ENCODE data around the gene PPP1R15B.

DNA sequence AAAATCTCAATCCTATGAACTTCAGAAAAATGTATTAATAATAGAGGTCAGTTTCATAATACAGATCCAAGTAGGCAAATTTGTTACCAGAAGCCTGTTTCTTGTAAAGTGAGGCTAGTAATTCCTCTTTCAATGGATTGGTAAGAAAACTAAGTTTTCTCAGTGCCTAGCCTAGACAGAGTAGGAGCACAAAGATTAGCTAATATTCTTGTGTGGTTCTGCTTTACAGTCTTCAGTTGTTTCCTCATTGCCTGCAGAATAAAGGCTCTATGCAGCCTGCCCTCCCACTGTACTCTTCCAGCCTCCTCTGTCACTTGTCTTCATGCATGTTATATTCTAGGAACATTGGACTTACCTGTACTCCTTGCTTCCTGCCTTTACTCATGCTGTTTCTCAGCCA lies 2.4 kb upstream of the PPP1R15B start:
- TF ChIP-seq CTCF (IDR thresholded peaks at IDR 0.05) (no peak), POLR2A (IDR thresholded peaks at IDR 0.05) (no peak)

Data from testis (tissue), 2 donors.